HEK293 (cell line): ENCODE results near the gene NEMP1.

Experiments used
- MZF1 ChIP-seq: fragments of 450-650 bp; formaldehyde crosslinking; IDR thresholded peaks from 2 replicates; pipeline ENCODE4 v1.5.1; 2017; ENCODE audit warnings: missing biosample characterization, missing genetic modification characterization, borderline replicate concordance
- SALL2 ChIP-seq: fragments of 450-650 bp; formaldehyde crosslinking; IDR thresholded peaks from 2 replicates; pipeline ENCODE4 v1.5.0; 2017; ENCODE audit warnings: missing biosample characterization, mild to moderate bottlenecking, missing genetic modification characterization, borderline replicate concordance
- SCRT2 ChIP-seq: fragments of 450-650 bp; formaldehyde crosslinking; IDR thresholded peaks from 2 replicates; pipeline ENCODE4 v1.5.1; 2016; ENCODE audit warnings: missing biosample characterization, missing genetic modification characterization
- YY2 ChIP-seq: fragments of 450-650 bp; formaldehyde crosslinking; IDR thresholded peaks from 2 replicates; pipeline ENCODE4 v1.5.1; 2016; ENCODE audit warnings: missing biosample characterization, missing genetic modification characterization
- ZNF112 ChIP-seq: fragments of 450-650 bp; formaldehyde crosslinking; IDR thresholded peaks from 2 replicates; pipeline ENCODE4 v1.5.0; 2017; ENCODE audit warnings: missing biosample characterization, missing genetic modification characterization
- ZNF155 ChIP-seq: fragments of 450-650 bp; formaldehyde crosslinking; IDR thresholded peaks from 2 replicates; pipeline ENCODE4 v1.5.1; 2016; ENCODE audit warnings: missing biosample characterization, missing genetic modification characterization
- ZNF302 ChIP-seq: fragments of 450-650 bp; formaldehyde crosslinking; IDR thresholded peaks from 2 replicates; pipeline ENCODE4 v1.5.1; 2016; ENCODE audit warnings: missing biosample characterization, missing genetic modification characterization, low read depth
- ZNF341 ChIP-seq: fragments of 450-650 bp; formaldehyde crosslinking; IDR thresholded peaks from 2 replicates; pipeline ENCODE4; 2016; ENCODE audit warnings: low read depth, missing biosample characterization, missing genetic modification characterization
- ZNF366 ChIP-seq: fragments of 450-650 bp; formaldehyde crosslinking; conservative IDR thresholded peaks from 2 replicates; pipeline ENCODE4 v1.5.1; 2016; ENCODE audit warnings: missing biosample characterization, missing genetic modification characterization
- ZNF391 ChIP-seq: fragments of 450-650 bp; formaldehyde crosslinking; IDR thresholded peaks from 2 replicates; pipeline ENCODE4 v1.5.1; 2016; ENCODE audit warnings: low read depth, missing biosample characterization, missing genetic modification characterization, borderline replicate concordance
- ZNF501 ChIP-seq: fragments of 450-650 bp; formaldehyde crosslinking; IDR thresholded peaks from 2 replicates; pipeline ENCODE4 v1.5.1; 2016; ENCODE audit warnings: missing biosample characterization, missing genetic modification characterization
- ZNF561 ChIP-seq: fragments of 450-650 bp; IDR thresholded peaks from 2 replicates; pipeline ENCODE4 v1.5.1; 2018; ENCODE audit warnings: missing biosample characterization, missing genetic modification characterization, borderline replicate concordance
- ZNF600 ChIP-seq: fragments of 450-650 bp; formaldehyde crosslinking; IDR thresholded peaks from 2 replicates; pipeline ENCODE4 v1.5.1; 2016; ENCODE audit warnings: missing biosample characterization, missing genetic modification characterization
- ZNF621 ChIP-seq: fragments of 450-650 bp; formaldehyde crosslinking; IDR thresholded peaks from 2 replicates; pipeline ENCODE4 v1.5.1; 2017; ENCODE audit warnings: missing biosample characterization, missing genetic modification characterization
- ZNF660 ChIP-seq: fragments of 450-650 bp; IDR thresholded peaks from 2 replicates; pipeline ENCODE4 v1.5.1; 2018; ENCODE audit warnings: missing biosample characterization, mild to moderate bottlenecking, missing genetic modification characterization
- ZNF677 ChIP-seq: fragments of 450-650 bp; IDR thresholded peaks from 2 replicates; pipeline ENCODE4 v1.5.0; 2018; ENCODE audit warnings: missing biosample characterization, mild to moderate bottlenecking, missing genetic modification characterization, moderate library complexity
- ZNF777 ChIP-seq: fragments of 450-650 bp; formaldehyde crosslinking; IDR thresholded peaks from 2 replicates; pipeline ENCODE4 v1.5.1; 2017; ENCODE audit warnings: missing biosample characterization, missing genetic modification characterization, borderline replicate concordance
- TF ChIP-seq, protein P1 (sequence below): fragments of 450-650 bp; formaldehyde crosslinking; IDR thresholded peaks from 2 replicates; pipeline ENCODE4 v1.5.1; 2016; ENCODE audit warnings: missing biosample characterization, missing genetic modification characterization
- TF ChIP-seq, protein P2 (sequence below): fragments of 450-650 bp; formaldehyde crosslinking; IDR thresholded peaks from 2 replicates; pipeline ENCODE4 v1.5.1; 2016; ENCODE audit warnings: missing biosample characterization, missing genetic modification characterization
- TF ChIP-seq, protein P3 (sequence below): fragments of 450-650 bp; formaldehyde crosslinking; IDR thresholded peaks from 2 replicates; pipeline ENCODE4 v1.5.1; 2016; ENCODE audit warnings: missing biosample characterization, missing genetic modification characterization
- TF ChIP-seq, protein P4 (sequence below): fragments of 450-650 bp; formaldehyde crosslinking; IDR thresholded peaks from 2 replicates; pipeline ENCODE4 v1.5.1; 2016; ENCODE audit warnings: missing biosample characterization, missing genetic modification characterization
- TF ChIP-seq, protein P5 (sequence below): fragments of 450-650 bp; formaldehyde crosslinking; IDR thresholded peaks from 2 replicates; pipeline ENCODE4 v1.5.1; 2016; ENCODE audit warnings: missing biosample characterization, missing genetic modification characterization
- TF ChIP-seq, protein P6 (sequence below): IDR thresholded peaks from 2 replicates; pipeline ENCODE4 v1.6.1; 2011; ENCODE audit warnings: mild to moderate bottlenecking, low read depth, low read length, borderline replicate concordance
- TF ChIP-seq, protein P7 (sequence below): fragments of 450-650 bp; formaldehyde crosslinking; IDR thresholded peaks from 2 replicates; pipeline ENCODE4 v1.5.1; 2017; ENCODE audit warnings: missing biosample characterization, missing genetic modification characterization

NEMP1 gene

DNA sequence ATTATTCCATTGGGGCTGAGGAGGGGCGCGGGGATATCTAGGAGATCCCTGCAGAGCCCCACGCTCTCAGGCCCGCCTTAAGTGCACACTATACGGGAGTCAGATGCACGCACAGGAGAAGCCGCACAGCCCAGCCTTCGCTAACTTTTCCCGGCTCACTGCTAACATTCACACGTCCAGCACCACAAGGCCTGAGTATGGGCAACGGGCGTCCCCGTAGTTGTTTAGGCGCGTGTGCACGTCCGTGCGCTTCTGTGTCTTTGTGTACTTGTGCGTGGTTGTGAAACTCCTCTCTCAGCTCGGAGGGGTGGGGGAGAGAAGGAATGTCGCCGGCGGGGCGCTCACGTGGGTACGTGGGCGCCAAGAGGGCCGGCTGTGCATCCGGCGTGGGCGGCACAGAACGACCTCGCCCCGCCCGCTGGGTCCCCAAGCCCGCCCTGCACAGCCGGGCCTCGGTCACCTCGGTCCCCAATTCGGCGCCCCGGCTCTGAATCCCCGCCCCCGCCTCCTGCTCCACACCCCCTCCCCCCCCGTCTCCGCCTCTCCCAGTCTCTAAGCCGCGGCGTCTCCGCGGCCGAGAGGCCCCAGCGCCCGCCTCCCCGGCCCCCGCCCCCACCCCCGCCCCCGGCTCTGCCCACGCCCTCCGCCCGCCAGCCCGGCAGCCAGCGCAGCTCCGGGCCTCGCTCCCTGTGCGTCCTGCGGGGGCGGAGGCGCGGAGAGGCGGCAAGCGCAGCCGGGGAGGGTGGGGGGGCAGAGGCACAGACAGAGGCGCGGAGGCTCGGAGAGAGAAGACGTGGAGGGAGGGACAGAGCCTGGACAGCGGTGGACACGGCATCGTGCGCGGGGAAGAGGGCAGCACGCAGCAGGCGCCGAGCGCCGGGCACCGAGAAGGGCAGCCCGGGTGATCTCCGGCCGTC is 10.0 kb upstream of the NEMP1 start, which contains the start of gene NAB2 (continued):
- TF ChIP-seq, protein P1, sequence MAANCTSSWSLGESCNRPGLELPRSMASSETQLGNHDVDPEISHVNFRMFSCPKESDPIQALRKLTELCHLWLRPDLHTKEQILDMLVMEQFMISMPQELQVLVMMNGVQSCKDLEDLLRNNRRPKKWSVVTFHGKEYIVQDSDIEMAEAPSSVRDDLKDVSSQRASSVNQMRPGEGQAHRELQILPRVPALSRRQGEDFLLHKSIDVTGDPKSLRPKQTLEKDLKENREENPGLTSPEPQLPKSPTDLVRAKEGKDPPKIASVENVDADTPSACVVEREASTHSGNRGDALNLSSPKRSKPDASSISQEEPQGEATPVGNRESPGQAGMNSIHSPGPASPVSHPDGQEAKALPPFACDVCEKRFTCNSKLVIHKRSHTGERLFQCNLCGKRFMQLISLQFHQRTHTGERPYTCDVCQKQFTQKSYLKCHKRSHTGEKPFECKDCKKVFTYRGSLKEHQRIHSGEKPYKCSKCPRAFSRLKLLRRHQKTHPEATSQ (tag by site-specific recombination): 0 out of 2 replicates have a peak, but pooled peaks have one; percentile 52
- TF ChIP-seq ZNF341 (tag by site-specific recombination) (peak; percentile 83), ZNF621 (tag by site-specific recombination) (no peak), ZNF302 (tag by site-specific recombination) (no peak), ZNF112 (tag by site-specific recombination) (no peak), ZNF366 (tag by site-specific recombination) (peak; percentile 71), ZNF391 (peak; percentile 44; the same call in 1 of the 2 replicates), ZNF677 (tag by site-specific recombination) (no peak), ZNF660 (tag by site-specific recombination) (peak; percentile 41; the same call in 1 of the 2 replicates), SALL2 (tag by site-specific recombination) (no peak; the same call in 1 of the 2 replicates), ZNF561 (tag by site-specific recombination) (0 out of 2 replicates have a peak, but pooled peaks have one; percentile 28), ZNF600 (peak; percentile 80), ZNF501 (tag by site-specific recombination) (0 out of 2 replicates have a peak, but pooled peaks have one; percentile 67), SCRT2 (tag by site-specific recombination) (no peak), MZF1 (tag by site-specific recombination) (no peak), ZNF777 (tag by site-specific recombination) (peak; percentile 58), YY2 (tag by site-specific recombination) (no peak), ZNF155 (tag by site-specific recombination) (no peak)
- TF ChIP-seq, protein P2, sequence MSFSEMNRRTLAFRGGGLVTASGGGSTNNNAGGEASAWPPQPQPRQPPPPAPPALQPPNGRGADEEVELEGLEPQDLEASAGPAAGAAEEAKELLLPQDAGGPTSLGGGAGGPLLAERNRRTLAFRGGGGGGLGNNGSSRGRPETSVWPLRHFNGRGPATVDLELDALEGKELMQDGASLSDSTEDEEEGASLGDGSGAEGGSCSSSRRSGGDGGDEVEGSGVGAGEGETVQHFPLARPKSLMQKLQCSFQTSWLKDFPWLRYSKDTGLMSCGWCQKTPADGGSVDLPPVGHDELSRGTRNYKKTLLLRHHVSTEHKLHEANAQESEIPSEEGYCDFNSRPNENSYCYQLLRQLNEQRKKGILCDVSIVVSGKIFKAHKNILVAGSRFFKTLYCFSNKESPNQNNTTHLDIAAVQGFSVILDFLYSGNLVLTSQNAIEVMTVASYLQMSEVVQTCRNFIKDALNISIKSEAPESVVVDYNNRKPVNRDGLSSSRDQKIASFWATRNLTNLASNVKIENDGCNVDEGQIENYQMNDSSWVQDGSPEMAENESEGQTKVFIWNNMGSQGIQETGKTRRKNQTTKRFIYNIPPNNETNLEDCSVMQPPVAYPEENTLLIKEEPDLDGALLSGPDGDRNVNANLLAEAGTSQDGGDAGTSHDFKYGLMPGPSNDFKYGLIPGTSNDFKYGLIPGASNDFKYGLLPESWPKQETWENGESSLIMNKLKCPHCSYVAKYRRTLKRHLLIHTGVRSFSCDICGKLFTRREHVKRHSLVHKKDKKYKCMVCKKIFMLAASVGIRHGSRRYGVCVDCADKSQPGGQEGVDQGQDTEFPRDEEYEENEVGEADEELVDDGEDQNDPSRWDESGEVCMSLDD (tag by site-specific recombination): peak; percentile 83
- TF ChIP-seq, protein P3, sequence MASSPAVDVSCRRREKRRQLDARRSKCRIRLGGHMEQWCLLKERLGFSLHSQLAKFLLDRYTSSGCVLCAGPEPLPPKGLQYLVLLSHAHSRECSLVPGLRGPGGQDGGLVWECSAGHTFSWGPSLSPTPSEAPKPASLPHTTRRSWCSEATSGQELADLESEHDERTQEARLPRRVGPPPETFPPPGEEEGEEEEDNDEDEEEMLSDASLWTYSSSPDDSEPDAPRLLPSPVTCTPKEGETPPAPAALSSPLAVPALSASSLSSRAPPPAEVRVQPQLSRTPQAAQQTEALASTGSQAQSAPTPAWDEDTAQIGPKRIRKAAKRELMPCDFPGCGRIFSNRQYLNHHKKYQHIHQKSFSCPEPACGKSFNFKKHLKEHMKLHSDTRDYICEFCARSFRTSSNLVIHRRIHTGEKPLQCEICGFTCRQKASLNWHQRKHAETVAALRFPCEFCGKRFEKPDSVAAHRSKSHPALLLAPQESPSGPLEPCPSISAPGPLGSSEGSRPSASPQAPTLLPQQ: peak; percentile 53; the same call in 1 of the 2 replicates
- TF ChIP-seq, protein P4, sequence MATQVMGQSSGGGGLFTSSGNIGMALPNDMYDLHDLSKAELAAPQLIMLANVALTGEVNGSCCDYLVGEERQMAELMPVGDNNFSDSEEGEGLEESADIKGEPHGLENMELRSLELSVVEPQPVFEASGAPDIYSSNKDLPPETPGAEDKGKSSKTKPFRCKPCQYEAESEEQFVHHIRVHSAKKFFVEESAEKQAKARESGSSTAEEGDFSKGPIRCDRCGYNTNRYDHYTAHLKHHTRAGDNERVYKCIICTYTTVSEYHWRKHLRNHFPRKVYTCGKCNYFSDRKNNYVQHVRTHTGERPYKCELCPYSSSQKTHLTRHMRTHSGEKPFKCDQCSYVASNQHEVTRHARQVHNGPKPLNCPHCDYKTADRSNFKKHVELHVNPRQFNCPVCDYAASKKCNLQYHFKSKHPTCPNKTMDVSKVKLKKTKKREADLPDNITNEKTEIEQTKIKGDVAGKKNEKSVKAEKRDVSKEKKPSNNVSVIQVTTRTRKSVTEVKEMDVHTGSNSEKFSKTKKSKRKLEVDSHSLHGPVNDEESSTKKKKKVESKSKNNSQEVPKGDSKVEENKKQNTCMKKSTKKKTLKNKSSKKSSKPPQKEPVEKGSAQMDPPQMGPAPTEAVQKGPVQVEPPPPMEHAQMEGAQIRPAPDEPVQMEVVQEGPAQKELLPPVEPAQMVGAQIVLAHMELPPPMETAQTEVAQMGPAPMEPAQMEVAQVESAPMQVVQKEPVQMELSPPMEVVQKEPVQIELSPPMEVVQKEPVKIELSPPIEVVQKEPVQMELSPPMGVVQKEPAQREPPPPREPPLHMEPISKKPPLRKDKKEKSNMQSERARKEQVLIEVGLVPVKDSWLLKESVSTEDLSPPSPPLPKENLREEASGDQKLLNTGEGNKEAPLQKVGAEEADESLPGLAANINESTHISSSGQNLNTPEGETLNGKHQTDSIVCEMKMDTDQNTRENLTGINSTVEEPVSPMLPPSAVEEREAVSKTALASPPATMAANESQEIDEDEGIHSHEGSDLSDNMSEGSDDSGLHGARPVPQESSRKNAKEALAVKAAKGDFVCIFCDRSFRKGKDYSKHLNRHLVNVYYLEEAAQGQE (tag by site-specific recombination): peak; percentile 85
- TF ChIP-seq, protein P5, sequence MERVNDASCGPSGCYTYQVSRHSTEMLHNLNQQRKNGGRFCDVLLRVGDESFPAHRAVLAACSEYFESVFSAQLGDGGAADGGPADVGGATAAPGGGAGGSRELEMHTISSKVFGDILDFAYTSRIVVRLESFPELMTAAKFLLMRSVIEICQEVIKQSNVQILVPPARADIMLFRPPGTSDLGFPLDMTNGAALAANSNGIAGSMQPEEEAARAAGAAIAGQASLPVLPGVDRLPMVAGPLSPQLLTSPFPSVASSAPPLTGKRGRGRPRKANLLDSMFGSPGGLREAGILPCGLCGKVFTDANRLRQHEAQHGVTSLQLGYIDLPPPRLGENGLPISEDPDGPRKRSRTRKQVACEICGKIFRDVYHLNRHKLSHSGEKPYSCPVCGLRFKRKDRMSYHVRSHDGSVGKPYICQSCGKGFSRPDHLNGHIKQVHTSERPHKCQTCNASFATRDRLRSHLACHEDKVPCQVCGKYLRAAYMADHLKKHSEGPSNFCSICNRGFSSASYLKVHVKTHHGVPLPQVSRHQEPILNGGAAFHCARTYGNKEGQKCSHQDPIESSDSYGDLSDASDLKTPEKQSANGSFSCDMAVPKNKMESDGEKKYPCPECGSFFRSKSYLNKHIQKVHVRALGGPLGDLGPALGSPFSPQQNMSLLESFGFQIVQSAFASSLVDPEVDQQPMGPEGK (tag by site-specific recombination): peak; percentile 7; the same call in 1 of the 2 replicates
- TF ChIP-seq, protein P6, sequence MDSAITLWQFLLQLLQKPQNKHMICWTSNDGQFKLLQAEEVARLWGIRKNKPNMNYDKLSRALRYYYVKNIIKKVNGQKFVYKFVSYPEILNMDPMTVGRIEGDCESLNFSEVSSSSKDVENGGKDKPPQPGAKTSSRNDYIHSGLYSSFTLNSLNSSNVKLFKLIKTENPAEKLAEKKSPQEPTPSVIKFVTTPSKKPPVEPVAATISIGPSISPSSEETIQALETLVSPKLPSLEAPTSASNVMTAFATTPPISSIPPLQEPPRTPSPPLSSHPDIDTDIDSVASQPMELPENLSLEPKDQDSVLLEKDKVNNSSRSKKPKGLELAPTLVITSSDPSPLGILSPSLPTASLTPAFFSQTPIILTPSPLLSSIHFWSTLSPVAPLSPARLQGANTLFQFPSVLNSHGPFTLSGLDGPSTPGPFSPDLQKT: no peak
- TF ChIP-seq, protein P7, sequence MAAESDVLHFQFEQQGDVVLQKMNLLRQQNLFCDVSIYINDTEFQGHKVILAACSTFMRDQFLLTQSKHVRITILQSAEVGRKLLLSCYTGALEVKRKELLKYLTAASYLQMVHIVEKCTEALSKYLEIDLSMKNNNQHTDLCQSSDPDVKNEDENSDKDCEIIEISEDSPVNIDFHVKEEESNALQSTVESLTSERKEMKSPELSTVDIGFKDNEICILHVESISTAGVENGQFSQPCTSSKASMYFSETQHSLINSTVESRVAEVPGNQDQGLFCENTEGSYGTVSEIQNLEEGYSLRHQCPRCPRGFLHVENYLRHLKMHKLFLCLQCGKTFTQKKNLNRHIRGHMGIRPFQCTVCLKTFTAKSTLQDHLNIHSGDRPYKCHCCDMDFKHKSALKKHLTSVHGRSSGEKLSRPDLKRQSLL (tag by site-specific recombination): no peak
